GM12878 (cell line): ENCODE measurements around the gene ACSL3. TPM values are rescaled to one million over a fixed set of nuclear protein-coding genes. Genes with fewer than 3 reads are reported as not detected.

Experiments used
- ATAC-seq: fragments of 200-7000 bp; cut with Tn5 transposase; 3 replicates; pipeline ENCODE4 v1.9.1; 2020; ENCODE audit warnings: mild to moderate bottlenecking, moderate library complexity
- BruUV-seq: library from RNA; stranded (reverse); fragments of 400-500 nt; replicated peaks from 2 replicates; lab custom pipeline; 2021; lab: Mats Ljungman, UMichigan
- CTCF ChIA-PET: fragments of 300-600 bp; sonication (Branson Sonifier 250); formaldehyde crosslinking; extraction: SDS; loops from one replicate; lab custom pipeline; 2021; ENCODE audit warnings: inconsistent platforms; lab: Yijun Ruan, JAX
- POLR2A ChIA-PET: fragments of 350-600 bp; formaldehyde crosslinking; extraction: SDS; loops from one replicate; lab custom pipeline; 2021; ENCODE audit warnings: inconsistent platforms; lab: Charles Lee
- RAD21 ChIA-PET: fragments of 300-600 bp; sonication (Branson Sonifier 250); formaldehyde crosslinking; loops from one replicate; lab custom pipeline; 2023; ENCODE audit warnings: antibody characterized with exemption; ENCODE audit not compliant: unreplicated experiment; lab: Charles Lee
- SMC1A ChIA-PET: fragments of 300-600 bp; sonication (Branson Sonifier 250); formaldehyde crosslinking; loops from one replicate; lab custom pipeline; 2023; ENCODE audit not compliant: unreplicated experiment, uncharacterized antibody; lab: Charles Lee
- DNase-seq: peaks from one replicate; pipeline ENCODE4 v3.0.0-alpha.2; 2011; ENCODE audit warnings: low read depth, low spot score
- FAIRE-seq: peaks from 3 replicates; lab custom pipeline; 2011; peaks lifted over from hg19 to GRCh38; lab: Jason Lieb, UNC
- H2AFZ ChIP-seq: 2 replicates; pipeline ENCODE4 v1.6.0; 2011; ENCODE audit warnings: low read depth, low read length, control low read depth; ENCODE audit not compliant: control insufficient read depth
- H3K27ac ChIP-seq: 2 replicates; pipeline ENCODE4 v1.5.1; 2011; ENCODE audit warnings: control low read depth; ENCODE audit not compliant: control insufficient read depth, insufficient read depth
- H3K27me3 ChIP-seq, 2 experiments: replicated peaks in 1 of 2; 2 replicates each; pipeline versions ENCODE4 v1.6.0 to v1.6.1; 2011; ENCODE audit warnings: low read length in 1 of 2; ENCODE audit not compliant: control insufficient read depth in 2 of 2, insufficient read depth in 2 of 2
- H3K36me3 ChIP-seq, 2 experiments: 2 replicates each; pipeline ENCODE4 v1.5.1; 2011; ENCODE audit warnings: low read length in 1 of 2; ENCODE audit not compliant: control insufficient read depth in 2 of 2, insufficient read depth in 2 of 2
- H3K4me1 ChIP-seq: 2 replicates; pipeline ENCODE4 v1.6.1; 2011; ENCODE audit warnings: mild to moderate bottlenecking, low read length, moderate library complexity, mixed read lengths; ENCODE audit not compliant: control insufficient read depth, insufficient read depth
- H3K4me2 ChIP-seq: 2 replicates; pipeline ENCODE4 v1.6.0; 2011; ENCODE audit warnings: control low read depth; ENCODE audit not compliant: control insufficient read depth, insufficient read depth
- H3K4me3 ChIP-seq: fragments of 200-600 bp; sonication (generic); 2 replicates; pipeline ENCODE4 v1.5.1; 2016
- H3K79me2 ChIP-seq: 2 replicates; pipeline ENCODE4 v1.6.0; 2011; ENCODE audit warnings: low read length; ENCODE audit not compliant: control insufficient read depth, insufficient read depth
- H3K9ac ChIP-seq: 2 replicates; pipeline ENCODE4 v1.8.0; 2011; ENCODE audit warnings: low read length, control low read depth, mixed read lengths; ENCODE audit not compliant: control insufficient read depth, insufficient read depth
- H3K9me3 ChIP-seq: replicated peaks from 3 replicates; pipeline ENCODE4 v1.5.1; 2011; ENCODE audit warnings: mild to moderate bottlenecking, low read length; ENCODE audit not compliant: control insufficient read depth, insufficient read depth
- H4K20me1 ChIP-seq: 2 replicates; pipeline ENCODE4 v1.6.0; 2011; ENCODE audit not compliant: control insufficient read depth, insufficient read depth
- BRCA1 ChIP-seq: IDR thresholded peaks from 2 replicates; pipeline ENCODE4 v1.6.1; 2011; ENCODE audit warnings: low read depth, low read length, improper control_type of control experiment
- DPF2 ChIP-seq: fragments of 450-650 bp; IDR thresholded peaks from 2 replicates; pipeline ENCODE4 v1.6.1; 2017; ENCODE audit warnings: mild to moderate bottlenecking
- HDAC6 ChIP-seq: fragments of 200-600 bp; sonication (generic); IDR thresholded peaks from one replicate; pipeline ENCODE4 v1.8.0; 2017; ENCODE audit warnings: antibody characterized with exemption; ENCODE audit not compliant: unreplicated experiment
- PRDM15 ChIP-seq: fragments of 450-650 bp; formaldehyde crosslinking; IDR thresholded peaks from 2 replicates; pipeline ENCODE4 v1.4.0; 2020; ENCODE audit warnings: mild to moderate bottlenecking, moderate library complexity
- RELA ChIP-seq: fragments of 450-650 bp; IDR thresholded peaks from 2 replicates; pipeline ENCODE4 v1.8.0; 2014; ENCODE audit warnings: borderline replicate concordance; ENCODE audit not compliant: partially characterized antibody
- SMAD5 ChIP-seq: IDR thresholded peaks from 2 replicates; pipeline ENCODE4 v1.6.1; 2016; ENCODE audit warnings: antibody characterized with exemption, low read depth
- SPI1 ChIP-seq: IDR thresholded peaks from 2 replicates; pipeline ENCODE4 v1.6.1; 2011; ENCODE audit warnings: low read depth, mild to moderate bottlenecking, low read length, moderate library complexity, borderline replicate concordance; ENCODE audit not compliant: insufficient read depth
- WRNIP1 ChIP-seq: IDR thresholded peaks from 2 replicates; pipeline ENCODE4 v1.6.1; 2011; ENCODE audit warnings: low read depth, low read length, improper control_type of control experiment, borderline replicate concordance
- WGBS: methylation state at CpG from one replicate; pipeline ENCODE4 v1.1.6; 2016; ENCODE audit warnings: low lambda C conversion rate; ENCODE audit not compliant: insufficient replicate concordance, insufficient coverage; ENCODE audit errors: missing lambda C conversion rate; 5-methylcytosine and 5-hydroxymethylcytosine counted together
- in situ Hi-C: fragments of 300-500 bp; cut with MboI; formaldehyde crosslinking; loops from 9 replicates; pipeline ENCODE4 v1.14.3; 2018; ENCODE audit warnings: mixed read lengths
- intact Hi-C: fragments of 100-400 bp; cut with micrococcal nuclease; formaldehyde crosslinking; loops from one replicate; pipeline ENCODE4 v1.14.2; 2022; ENCODE audit not compliant: unreplicated experiment
- polyA plus RNA-seq, 11 experiments: library from polyadenylated mRNA; depleted of rRNA in 4 of 11; unstranded in 6 of 11; stranded (reverse) in 5 of 11; fragments of >200 nt; fragmentation: Nextera tagmentation in 4 of 11; fragmentation: Illumina TruSeq in 1 of 11; extraction: Ambion mirVana in 4 of 11; extraction: Trizol in 1 of 11; gene quantifications; 1 replicate in 1 of 11; 2 replicates in 10 of 11; pipeline versions ENCODE4 v1.2.1 to v1.2.3, GENCODE V29; 2011 to 2016; ENCODE audit warnings: inconsistent platforms in 2 of 11, missing spikeins in 2 of 11, low read depth in 1 of 11
- total RNA-seq, 4 experiments: library from RNA; depleted of rRNA in 3 of 4; stranded (reverse); fragments of >200 nt in 3 of 4; fragmentation: Illumina TruSeq in 1 of 4; extraction: Trizol in 1 of 4; gene quantifications; 2 replicates each; pipeline versions ENCODE4 v1.2.1 to v1.2.3, GENCODE V29; 2013 to 2021
- TF ChIP-seq, protein P1 (sequence below): fragments of 450-650 bp; IDR thresholded peaks from 2 replicates; pipeline ENCODE4 v1.6.1; 2017; ENCODE audit warnings: mild to moderate bottlenecking, moderate library complexity

The ACSL3 gene
- total and polyA plus RNA-seq, 10 of the 15 experiments (the other 5 are each of a cell fraction or from before 2014, with no cell fraction given) = 15.6 to 83.9 (median 56.7) TPM

GRCh38 chr2:222840060-222840802, 20.6 kb upstream of the ACSL3 start:
- Histone ChIP-seq H2AFZ (no peak overlapping the region), H3K9ac (no peak overlapping the region), H3K4me2 (no peak overlapping the region), H3K27ac (no peak overlapping the region), H3K36me3 (no peaks in the 10 kb centered on the region), H3K4me3 (no peak overlapping the region), H3K4me1 (no peaks in the 10 kb centered on the region), H3K9me3 (no peaks in the 10 kb centered on the region), H4K20me1 (no peaks in the 10 kb centered on the region), H3K27me3 (no peaks in the 10 kb centered on the region; a peak in 2 of 4 replicates), H3K79me2 (no peaks in the 10 kb centered on the region)
- RAD21 ChIA-PET = no interaction called here
- WGBS = 40% methylated on average over 3 of the region's 3 CpGs
- BruUV-seq = no TSS peak
- CTCF ChIA-PET = no interaction called here
- DNase-seq = no peak
- TF ChIP-seq SMAD5 = no peak
- no peak for TF ChIP-seq DPF2
- TF ChIP-seq WRNIP1 = no peak
- no peak for TF ChIP-seq SPI1
- no peak for TF ChIP-seq HDAC6
- no peak for TF ChIP-seq RELA
- TF ChIP-seq PRDM15 (CRISPR knock-in tag) = no peak
- TF ChIP-seq, protein P1, sequence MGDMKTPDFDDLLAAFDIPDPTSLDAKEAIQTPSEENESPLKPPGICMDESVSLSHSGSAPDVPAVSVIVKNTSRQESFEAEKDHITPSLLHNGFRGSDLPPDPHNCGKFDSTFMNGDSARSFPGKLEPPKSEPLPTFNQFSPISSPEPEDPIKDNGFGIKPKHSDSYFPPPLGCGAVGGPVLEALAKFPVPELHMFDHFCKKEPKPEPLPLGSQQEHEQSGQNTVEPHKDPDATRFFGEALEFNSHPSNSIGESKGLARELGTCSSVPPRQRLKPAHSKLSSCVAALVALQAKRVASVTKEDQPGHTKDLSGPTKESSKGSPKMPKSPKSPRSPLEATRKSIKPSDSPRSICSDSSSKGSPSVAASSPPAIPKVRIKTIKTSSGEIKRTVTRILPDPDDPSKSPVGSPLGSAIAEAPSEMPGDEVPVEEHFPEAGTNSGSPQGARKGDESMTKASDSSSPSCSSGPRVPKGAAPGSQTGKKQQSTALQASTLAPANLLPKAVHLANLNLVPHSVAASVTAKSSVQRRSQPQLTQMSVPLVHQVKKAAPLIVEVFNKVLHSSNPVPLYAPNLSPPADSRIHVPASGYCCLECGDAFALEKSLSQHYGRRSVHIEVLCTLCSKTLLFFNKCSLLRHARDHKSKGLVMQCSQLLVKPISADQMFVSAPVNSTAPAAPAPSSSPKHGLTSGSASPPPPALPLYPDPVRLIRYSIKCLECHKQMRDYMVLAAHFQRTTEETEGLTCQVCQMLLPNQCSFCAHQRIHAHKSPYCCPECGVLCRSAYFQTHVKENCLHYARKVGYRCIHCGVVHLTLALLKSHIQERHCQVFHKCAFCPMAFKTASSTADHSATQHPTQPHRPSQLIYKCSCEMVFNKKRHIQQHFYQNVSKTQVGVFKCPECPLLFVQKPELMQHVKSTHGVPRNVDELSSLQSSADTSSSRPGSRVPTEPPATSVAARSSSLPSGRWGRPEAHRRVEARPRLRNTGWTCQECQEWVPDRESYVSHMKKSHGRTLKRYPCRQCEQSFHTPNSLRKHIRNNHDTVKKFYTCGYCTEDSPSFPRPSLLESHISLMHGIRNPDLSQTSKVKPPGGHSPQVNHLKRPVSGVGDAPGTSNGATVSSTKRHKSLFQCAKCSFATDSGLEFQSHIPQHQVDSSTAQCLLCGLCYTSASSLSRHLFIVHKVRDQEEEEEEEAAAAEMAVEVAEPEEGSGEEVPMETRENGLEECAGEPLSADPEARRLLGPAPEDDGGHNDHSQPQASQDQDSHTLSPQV = no peak
- no peak for TF ChIP-seq BRCA1
- SMC1A ChIA-PET = no interaction called here
- FAIRE-seq = no peak
- in situ Hi-C loops (no loop called here), intact Hi-C loops (no loop called here)
- POLR2A ChIA-PET = no interaction called here
- ATAC-seq = no peak
